ENCODE results near the gene ACER2. TPM values are rescaled to one million over a fixed set of nuclear protein-coding genes. Genes with fewer than 3 reads are reported as not detected.

The ACER2 gene
- total RNA-seq, 1 experiment from 2014 or later: 1.1 TPM

DNA sequence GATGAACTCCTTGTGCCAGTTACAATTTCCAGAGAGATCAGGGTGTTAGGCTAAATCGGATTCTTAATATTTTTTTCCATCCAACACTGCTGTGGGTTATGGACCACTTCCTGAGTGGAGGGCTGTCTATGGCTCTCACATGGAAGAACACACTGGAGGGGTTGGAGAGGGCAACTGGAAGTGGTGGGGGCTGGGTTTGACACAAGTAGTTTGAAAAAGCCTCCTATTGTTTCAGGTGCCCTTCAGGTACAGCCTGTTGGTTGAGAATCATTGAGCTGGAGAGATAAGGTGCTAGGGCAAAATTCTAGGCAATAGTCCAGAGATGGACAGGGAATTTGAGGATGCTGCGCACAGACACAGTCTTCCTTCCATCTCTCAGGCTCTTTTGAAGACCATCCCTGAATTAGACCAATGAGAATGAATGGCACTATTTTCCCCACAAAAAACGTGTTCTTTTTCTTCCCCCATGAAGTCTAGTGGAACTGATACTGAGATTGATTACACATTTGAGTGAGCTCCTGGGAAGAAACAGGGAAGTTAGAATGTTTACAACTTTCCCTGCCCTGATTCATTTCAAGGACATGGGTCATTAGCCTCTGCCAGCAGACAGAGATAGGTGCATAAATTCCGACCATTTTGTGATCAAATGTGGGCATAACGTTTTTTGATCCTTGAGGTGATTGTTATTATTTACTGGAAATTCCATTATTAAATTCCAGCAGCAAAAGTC is 87.7 kb downstream of the ACER2 start:
- DNase-seq: no peak
- H3K36me3 ChIP-seq (ENCODE audit: insufficient read depth, low read length): no peaks in the 10 kb centered on the region
- no peak overlapping the region for H3K27ac ChIP-seq (ENCODE audit: low read length)
- no peaks in the 10 kb centered on the region for H3K79me2 ChIP-seq (ENCODE audit: low read length)
- H3K4me3 ChIP-seq (ENCODE audit: low read length): no peak overlapping the region
- H3K27me3 ChIP-seq (ENCODE audit: low read length): no peaks in the 10 kb centered on the region
- no peaks in the 10 kb centered on the region for H3K9me2 ChIP-seq (replicated peaks; ENCODE audit: insufficient read depth, low read length)
- no peaks in the 10 kb centered on the region for H4K20me1 ChIP-seq (ENCODE audit: insufficient read depth, low read depth, low read length)
- H3K9ac ChIP-seq (ENCODE audit: low read length): no peak overlapping the region
- H3K4me2 ChIP-seq (ENCODE audit: low read depth, low read length, poor library complexity, severe bottlenecking): no peak overlapping the region
- H3K4me1 ChIP-seq (ENCODE audit: low read length): no peaks in the 10 kb centered on the region
- no peak overlapping the region for H2AFZ ChIP-seq (ENCODE audit: low read length)
- no peaks in the 10 kb centered on the region for H3K9me3 ChIP-seq (ENCODE audit: low read length)

DNA sequence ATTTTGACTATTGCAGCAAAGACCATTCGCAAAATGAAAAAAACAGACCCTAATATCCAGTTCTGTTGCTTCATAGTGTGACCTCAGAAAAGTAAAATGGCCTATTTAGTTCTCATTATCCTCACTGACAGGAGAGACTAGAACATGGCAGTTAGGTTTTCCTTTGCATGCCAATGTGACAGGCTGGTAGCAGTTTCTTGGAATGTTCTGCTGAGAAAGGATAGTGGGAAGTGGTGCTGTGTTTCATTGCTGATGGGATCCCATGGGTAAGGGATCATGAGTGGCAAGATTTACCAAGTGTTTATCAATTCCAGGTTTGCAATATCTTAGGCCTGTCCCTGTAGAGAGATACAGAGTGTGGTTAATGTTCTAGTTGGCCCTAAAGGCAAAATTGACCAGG is 88.5 kb downstream of the ACER2 start:
- Histone ChIP-seq H3K4me2 (ENCODE audit: low read depth, low read length, poor library complexity, severe bottlenecking) (no peak overlapping the region), H3K79me2 (ENCODE audit: low read length) (no peaks in the 10 kb centered on the region), H3K36me3 (ENCODE audit: insufficient read depth, low read length) (no peaks in the 10 kb centered on the region), H3K9me3 (ENCODE audit: low read length) (no peaks in the 10 kb centered on the region), H2AFZ (ENCODE audit: low read length) (no peak overlapping the region), H3K9me2 (replicated peaks; ENCODE audit: insufficient read depth, low read length) (no peaks in the 10 kb centered on the region), H3K4me3 (ENCODE audit: low read length) (no peak overlapping the region), H3K27ac (ENCODE audit: low read length) (no peak overlapping the region), H3K4me1 (ENCODE audit: low read length) (no peaks in the 10 kb centered on the region), H3K27me3 (ENCODE audit: low read length) (no peaks in the 10 kb centered on the region), H4K20me1 (ENCODE audit: insufficient read depth, low read depth, low read length) (no peaks in the 10 kb centered on the region), H3K9ac (ENCODE audit: low read length) (no peak overlapping the region)
- no peak for DNase-seq

GRCh38 chr9:19498015-19498414 is 89.2 kb downstream of the ACER2 start:
- Histone ChIP-seq H3K36me3 (ENCODE audit: insufficient read depth, low read length) (no peaks in the 10 kb centered on the region), H4K20me1 (ENCODE audit: insufficient read depth, low read depth, low read length) (no peaks in the 10 kb centered on the region), H3K4me1 (ENCODE audit: low read length) (no peaks in the 10 kb centered on the region)

More at GRCh38 chr9:19498015-19498414, 89.2 kb downstream of the ACER2 start:
- Histone ChIP-seq H3K79me2 (ENCODE audit: low read length) (no peaks in the 10 kb centered on the region), H3K4me2 (ENCODE audit: low read depth, low read length, poor library complexity, severe bottlenecking) (no peak overlapping the region), H3K9me2 (replicated peaks; ENCODE audit: insufficient read depth, low read length) (no peaks in the 10 kb centered on the region), H3K9ac (ENCODE audit: low read length) (no peak overlapping the region), H2AFZ (ENCODE audit: low read length) (no peak overlapping the region), H3K9me3 (ENCODE audit: low read length) (no peaks in the 10 kb centered on the region), H3K27me3 (ENCODE audit: low read length) (no peaks in the 10 kb centered on the region), H3K27ac (ENCODE audit: low read length) (no peak overlapping the region), H3K4me3 (ENCODE audit: low read length) (no peak overlapping the region)
- DNase-seq: no peak

Other genes starting within 250 kb of the ACER2 start
- 42.8 and 47.9 TPM in 2 replicates for gene DENND4C, start 178.3 kb upstream of the ACER2 start, total RNA-seq (2014; rRNA removed; shearing (Covaris generic); ENCODE audit: low replicate concordance)
- gene RPS6, start 28.8 kb upstream of the ACER2 start, total RNA-seq (2014; rRNA removed; shearing (Covaris generic); ENCODE audit: low replicate concordance): 3,209 and 3,816 TPM in 2 replicates

Measured in Karpas-422 (cell line).